HuH-7.5 (cell line): ENCODE results near the gene CPN1.

Experiments used
- DNase-seq: peaks from one replicate; pipeline ENCODE4 v3.0.0; 2011; ENCODE audit warnings: low spot score

Gene CPN1

GRCh38 chr10:99995713-99996112 lies 86.0 kb downstream of the CPN1 start:
- no peak for DNase-seq

- DNase-seq = no peak
Measured at GRCh38 chr10:99995269-99995668, 86.4 kb downstream of the CPN1 start.

- no peak for DNase-seq
Measured at GRCh38 chr10:99994801-99995200, 86.9 kb downstream of the CPN1 start.

GRCh38 chr10:99993701-99994689 lies 87.7 kb downstream of the CPN1 start:
- DNase-seq = no peak
